Activated naive CD8-positive, alpha-beta T cell treated with anti-CD3 and anti-CD28 coated beads, Interleukin-2, amount 50 U/mL, for 24 hours (primary cell): ENCODE data around the gene TTYH2.
"Not testable (repeated sequence)": the region's sequence is repeated elsewhere in the genome, so short reads cannot be mapped to it uniquely, and the experiment has no call there.

Source experiments
- ATAC-seq: fragments of 150-1000 bp; cut with Tn5 transposase; one replicate; pipeline ENCODE4 v1.10.0; 2021
- DNase-seq: peaks from one replicate; pipeline ENCODE4 v3.0.0; 2021
- H3K27ac Mint-ChIP-seq: one replicate; pipeline ENCODE4 v1.8.0; 2021; ENCODE audit warnings: mild to moderate bottlenecking, mixed read lengths
- H3K27me3 Mint-ChIP-seq: one replicate; pipeline ENCODE4 v1.8.0; 2021; ENCODE audit warnings: mixed read lengths
- H3K36me3 Mint-ChIP-seq: one replicate; pipeline ENCODE4 v1.8.0; 2021; ENCODE audit warnings: low read depth, mixed read lengths
- H3K4me1 Mint-ChIP-seq: one replicate; pipeline ENCODE4 v1.8.0; 2021; ENCODE audit warnings: mixed read lengths
- H3K4me3 Mint-ChIP-seq: one replicate; pipeline ENCODE4 v1.8.0; 2021; ENCODE audit warnings: mild to moderate bottlenecking, moderate library complexity, mixed read lengths
- H3K9me3 Mint-ChIP-seq: one replicate; pipeline ENCODE4 v1.8.0; 2021; ENCODE audit warnings: mixed read lengths

The TTYH2 gene

GRCh38 chr17:74245871-74246270 lies 32.5 kb downstream of the TTYH2 start:
- Mint-ChIP-seq H3K27ac (no peak overlapping the region), H3K36me3 (peaks cover 4% of the 10 kb centered on the region), H3K4me1 (no peaks in the 10 kb centered on the region), H3K27me3 (no peaks in the 10 kb centered on the region), H3K4me3 (no peak overlapping the region), H3K9me3 (no peaks in the 10 kb centered on the region)
- ATAC-seq (no peak), DNase-seq (no peak)

DNA sequence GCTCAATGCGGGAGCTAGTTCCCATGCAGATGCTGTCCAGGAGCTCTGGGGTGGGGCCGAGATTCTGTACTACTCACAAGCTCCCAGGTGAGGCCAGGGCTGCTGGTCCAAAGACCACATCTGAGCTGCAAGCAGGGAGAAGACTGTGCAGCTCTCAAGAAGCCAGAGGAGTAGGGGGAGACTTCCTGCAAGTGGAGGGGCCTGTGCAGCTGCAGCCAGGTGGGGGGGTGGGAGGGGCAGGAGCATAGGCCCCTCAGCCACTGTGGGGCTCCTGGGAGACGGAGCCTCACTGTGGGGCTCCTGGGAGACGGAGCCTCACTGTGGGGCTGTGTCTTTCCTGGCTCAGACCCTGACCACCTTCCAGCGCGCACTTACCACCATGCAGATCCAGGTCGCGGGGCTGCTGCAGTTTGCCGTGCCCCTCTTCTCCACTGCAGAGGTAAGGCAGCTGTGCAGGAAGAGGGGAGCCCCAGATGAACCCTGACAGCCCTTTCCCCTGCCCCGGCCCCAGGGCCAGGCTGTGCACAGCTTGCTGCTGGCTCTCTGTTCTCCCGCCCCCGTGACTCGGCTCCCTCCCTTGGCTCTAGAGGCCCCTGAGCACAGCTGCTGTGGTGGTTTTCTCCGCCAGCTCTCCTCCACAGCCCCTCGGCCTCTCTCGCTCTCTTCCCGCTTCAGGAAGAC lies 36.4 kb downstream of the TTYH2 start:
- H3K36me3 Mint-ChIP-seq = peaks cover 5% of the 10 kb centered on the region
- no peak overlapping the region for H3K27ac Mint-ChIP-seq
- no peak for DNase-seq
- no peak overlapping the region for H3K4me3 Mint-ChIP-seq
- no peak for ATAC-seq
- no peaks in the 10 kb centered on the region for H3K27me3 Mint-ChIP-seq
- H3K9me3 Mint-ChIP-seq = no peaks in the 10 kb centered on the region
- no peaks in the 10 kb centered on the region for H3K4me1 Mint-ChIP-seq

DNA sequence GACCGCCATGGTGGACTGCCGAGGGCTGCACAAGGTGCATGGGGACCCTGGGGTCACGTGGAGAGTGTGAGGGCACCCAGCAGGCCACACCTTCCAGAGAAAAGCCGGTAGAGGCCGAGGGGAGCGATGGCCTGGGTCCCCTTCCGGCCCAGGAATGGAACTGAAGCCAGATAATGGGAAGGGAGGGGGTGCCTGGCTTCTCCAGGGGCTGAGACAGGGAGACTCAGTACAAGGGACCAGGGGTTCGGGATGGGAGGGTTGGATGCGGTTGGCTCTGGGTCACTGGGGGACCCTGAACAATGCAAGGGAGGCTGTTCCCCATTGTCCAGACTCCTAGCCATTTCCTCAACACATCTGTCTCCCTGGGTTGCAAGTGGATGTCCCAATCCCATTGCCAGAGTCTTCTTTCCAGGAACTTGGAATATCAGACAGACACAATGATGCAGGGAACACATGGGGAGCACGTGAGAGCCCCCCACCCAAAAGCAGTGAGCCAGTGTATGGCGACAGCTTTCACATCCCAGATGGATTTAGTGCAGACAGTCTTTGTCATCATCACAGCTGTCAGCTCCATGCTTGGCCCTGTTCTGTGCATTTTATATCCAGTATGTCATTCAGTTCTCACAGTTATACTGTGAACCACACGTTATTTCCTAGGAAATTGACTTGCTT lies 37.1 kb downstream of the TTYH2 start:
- Mint-ChIP-seq H3K36me3 (peaks cover 5% of the 10 kb centered on the region), H3K4me1 (no peaks in the 10 kb centered on the region), H3K9me3 (no peaks in the 10 kb centered on the region), H3K27ac (no peak overlapping the region), H3K27me3 (no peaks in the 10 kb centered on the region), H3K4me3 (no peak overlapping the region)
- DNase-seq = no peak
- no peak for ATAC-seq

- Mint-ChIP-seq H3K4me3 (no peak overlapping the region), H3K4me1 (no peaks in the 10 kb centered on the region), H3K27me3 (no peaks in the 10 kb centered on the region), H3K9me3 (no peaks in the 10 kb centered on the region), H3K27ac (no peak overlapping the region), H3K36me3 (peaks cover 5% of the 10 kb centered on the region)
- DNase-seq (no peak), ATAC-seq (no peak)
Observed at GRCh38 chr17:74251051-74251450, 37.7 kb downstream of the TTYH2 start.

- H3K4me1 Mint-ChIP-seq = no peaks in the 10 kb centered on the region
- no peak overlapping the region for H3K27ac Mint-ChIP-seq
- ATAC-seq (no peak), DNase-seq (no peak)
- H3K27me3 Mint-ChIP-seq = no peaks in the 10 kb centered on the region
- peaks cover 3% of the 10 kb centered on the region for H3K36me3 Mint-ChIP-seq
- H3K4me3 Mint-ChIP-seq = no peak overlapping the region
- H3K9me3 Mint-ChIP-seq = no peaks in the 10 kb centered on the region
Observed at GRCh38 chr17:74251569-74251968, 38.2 kb downstream of the TTYH2 start.

DNA sequence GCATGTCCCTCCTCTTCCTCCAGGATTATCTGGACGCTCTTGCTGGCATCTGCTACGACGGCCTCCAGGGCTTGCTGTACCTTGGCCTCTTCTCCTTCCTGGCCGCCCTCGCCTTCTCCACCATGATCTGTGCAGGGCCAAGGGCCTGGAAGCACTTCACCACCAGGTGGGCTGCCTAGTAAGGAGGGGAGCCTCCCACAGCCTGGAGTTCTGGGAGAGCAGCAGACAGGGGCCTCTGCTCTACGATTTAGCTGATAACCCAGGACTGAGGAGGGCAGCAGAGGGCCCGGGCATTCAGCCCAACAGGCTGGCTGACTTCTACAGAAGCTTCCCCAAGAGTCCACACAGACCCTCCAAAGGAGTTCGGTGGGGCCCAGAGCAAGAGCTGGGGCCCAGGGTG lies 38.8 kb downstream of the TTYH2 start:
- Mint-ChIP-seq H3K9me3 (no peaks in the 10 kb centered on the region), H3K36me3 (peaks cover 2% of the 10 kb centered on the region), H3K27me3 (no peaks in the 10 kb centered on the region), H3K27ac (no peak overlapping the region), H3K4me1 (no peaks in the 10 kb centered on the region), H3K4me3 (no peak overlapping the region)
- DNase-seq (no peak), ATAC-seq (no peak)

DNA sequence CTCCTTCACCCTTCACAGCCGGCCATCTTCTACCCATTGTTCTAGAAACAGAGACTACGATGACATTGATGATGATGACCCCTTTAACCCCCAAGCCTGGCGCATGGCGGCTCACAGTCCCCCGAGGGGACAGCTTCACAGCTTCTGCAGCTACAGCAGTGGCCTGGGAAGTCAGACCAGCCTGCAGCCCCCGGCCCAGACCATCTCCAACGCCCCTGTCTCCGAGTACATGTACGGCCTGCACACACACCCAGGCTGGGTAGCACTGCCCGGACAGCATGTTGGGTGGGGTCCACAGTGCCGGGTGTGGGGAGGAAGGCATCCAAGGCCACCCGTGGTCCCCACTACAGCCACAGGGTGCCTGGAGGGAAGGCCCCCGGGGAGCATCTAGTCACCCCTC lies 39.7 kb downstream of the TTYH2 start:
- DNase-seq = no peak
- peaks cover 2% of the 10 kb centered on the region for H3K36me3 Mint-ChIP-seq
- no peak overlapping the region for H3K27ac Mint-ChIP-seq
- H3K4me1 Mint-ChIP-seq = no peaks in the 10 kb centered on the region
- H3K4me3 Mint-ChIP-seq = no peak overlapping the region
- H3K27me3 Mint-ChIP-seq = no peaks in the 10 kb centered on the region
- ATAC-seq = no peak
- no peaks in the 10 kb centered on the region for H3K9me3 Mint-ChIP-seq

- no peaks in the 10 kb centered on the region for H3K9me3 Mint-ChIP-seq
- no peaks in the 10 kb centered on the region for H3K4me1 Mint-ChIP-seq
- H3K36me3 Mint-ChIP-seq = no peaks in the 10 kb centered on the region
- DNase-seq (no peak), ATAC-seq (no peak)
- H3K27ac Mint-ChIP-seq = no peak overlapping the region
- H3K27me3 Mint-ChIP-seq = no peaks in the 10 kb centered on the region
- no peak overlapping the region for H3K4me3 Mint-ChIP-seq
Observed at GRCh38 chr17:74257311-74257710, 43.9 kb downstream of the TTYH2 start.

DNA sequence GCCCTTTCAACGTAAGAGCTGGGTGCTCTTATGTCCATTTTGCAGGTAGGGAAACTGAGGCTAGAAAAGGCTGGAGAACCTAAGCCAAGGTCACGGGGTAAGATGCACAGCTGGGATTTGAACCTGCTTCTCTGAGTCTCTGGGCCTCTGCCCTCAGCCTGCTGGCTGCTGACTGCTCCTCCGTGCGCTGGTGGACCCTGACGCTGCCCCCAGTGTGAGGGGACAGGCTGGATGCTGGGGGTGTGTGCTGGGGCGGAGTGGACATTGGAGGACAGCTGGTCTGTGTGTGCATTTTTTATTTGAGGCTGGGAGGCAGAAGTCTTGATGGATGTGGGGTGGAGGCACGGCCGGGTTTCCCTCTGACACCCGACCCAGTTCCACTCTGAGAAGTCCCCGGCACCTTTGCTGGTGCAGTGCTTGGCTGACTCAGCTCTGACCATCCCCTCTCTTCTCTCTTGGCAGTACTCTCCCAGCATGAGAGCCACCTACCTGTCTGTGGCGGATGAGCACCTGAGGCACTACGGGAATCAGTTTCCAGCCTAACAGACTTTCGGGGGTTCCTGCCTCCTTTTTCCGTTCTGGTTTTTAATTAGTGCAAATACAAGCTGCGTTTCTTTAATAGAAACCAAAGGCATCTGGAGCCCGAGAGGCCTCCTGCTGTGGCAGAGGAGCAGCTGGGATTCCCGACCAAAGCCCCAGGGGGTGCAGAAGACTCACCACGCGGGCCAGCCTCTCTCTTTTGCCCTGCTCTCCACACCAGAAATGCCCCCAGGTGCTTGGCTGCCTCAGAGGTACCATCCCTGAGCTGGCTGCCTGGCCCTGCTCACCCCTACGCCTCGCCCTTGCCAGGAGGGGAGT lies 46.5 kb downstream of the TTYH2 start:
- Mint-ChIP-seq H3K27ac (no peak overlapping the region), H3K9me3 (no peaks in the 10 kb centered on the region), H3K4me1 (peaks cover 3% of the 10 kb centered on the region), H3K27me3 (no peaks in the 10 kb centered on the region), H3K4me3 (no peak overlapping the region), H3K36me3 (no peaks in the 10 kb centered on the region)
- ATAC-seq (no peak), DNase-seq (no peak)

- Mint-ChIP-seq H3K4me3 (no peak overlapping the region), H3K27me3 (no peaks in the 10 kb centered on the region)
Observed at GRCh38 chr17:74260525-74260850, 47.1 kb downstream of the TTYH2 start.

DNA sequence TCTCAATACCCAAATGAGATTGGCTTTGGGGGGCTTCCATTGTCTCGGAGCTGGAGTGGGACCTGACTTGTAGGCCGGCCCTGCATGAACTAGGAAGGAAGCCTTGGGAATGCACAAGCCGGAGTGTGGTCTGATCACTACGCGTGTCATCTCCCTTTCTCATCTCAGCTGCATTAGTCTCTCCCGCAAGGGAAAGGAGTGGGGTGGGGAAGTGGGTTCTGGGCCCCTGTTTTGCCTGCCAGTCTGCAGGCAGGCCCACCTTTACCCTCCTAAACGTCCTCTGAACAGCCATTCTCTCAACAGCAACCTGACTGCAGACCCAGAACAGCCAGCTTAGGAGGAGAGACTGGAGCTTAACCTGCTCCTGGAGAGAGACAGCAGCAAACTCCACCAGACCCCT lies 49.2 kb downstream of the TTYH2 start:
- no peak overlapping the region for H3K4me3 Mint-ChIP-seq
- H3K36me3 Mint-ChIP-seq = no peaks in the 10 kb centered on the region
- peaks cover 3% of the 10 kb centered on the region for H3K4me1 Mint-ChIP-seq
- ATAC-seq = no peak
- DNase-seq = no peak
- H3K27ac Mint-ChIP-seq = no peak overlapping the region
- peaks cover 4% of the 10 kb centered on the region for H3K9me3 Mint-ChIP-seq
- peaks cover 2% of the 10 kb centered on the region for H3K27me3 Mint-ChIP-seq

More at GRCh38 chr17:74260525-74260850, 47.1 kb downstream of the TTYH2 start:
- Mint-ChIP-seq H3K36me3 (no peaks in the 10 kb centered on the region), H3K27ac (no peak overlapping the region), H3K9me3 (no peaks in the 10 kb centered on the region), H3K4me1 (peaks cover 3% of the 10 kb centered on the region)
- no peak for DNase-seq
- no peak for ATAC-seq

DNA sequence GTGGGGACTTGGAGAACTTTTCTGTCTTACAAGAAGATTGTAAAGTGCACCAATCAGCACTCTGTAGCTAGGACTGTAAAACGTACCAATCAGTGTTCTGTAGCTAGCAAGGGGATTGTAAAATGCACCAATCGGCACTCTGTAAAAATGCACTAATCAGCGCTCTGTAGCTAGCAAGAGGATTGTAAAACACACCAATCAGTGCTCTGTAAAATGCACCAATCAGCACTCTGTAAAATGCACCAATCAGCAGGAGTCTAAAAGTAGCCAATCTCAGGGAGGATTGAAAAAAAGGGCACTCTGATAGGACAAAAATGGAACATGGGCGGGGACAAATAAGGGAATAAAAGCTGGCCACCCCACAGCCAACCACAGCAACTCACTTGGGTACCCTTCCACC lies 53.7 kb downstream of the TTYH2 start:
- DNase-seq, H3K27me3 Mint-ChIP-seq, H3K9me3 Mint-ChIP-seq, H3K27ac Mint-ChIP-seq, H3K4me3 Mint-ChIP-seq, H3K36me3 Mint-ChIP-seq, ATAC-seq, H3K4me1 Mint-ChIP-seq: not testable (repeated sequence)

- ATAC-seq (no peak), DNase-seq (no peak)
- Mint-ChIP-seq H3K27me3 (peaks cover 5% of the 10 kb centered on the region), H3K27ac (no peak overlapping the region), H3K4me3 (no peak overlapping the region), H3K4me1 (peaks cover 8% of the 10 kb centered on the region), H3K36me3 (no peaks in the 10 kb centered on the region), H3K9me3 (peaks cover 4% of the 10 kb centered on the region)
Observed at GRCh38 chr17:74267579-74267978, 54.2 kb downstream of the TTYH2 start.

DNA sequence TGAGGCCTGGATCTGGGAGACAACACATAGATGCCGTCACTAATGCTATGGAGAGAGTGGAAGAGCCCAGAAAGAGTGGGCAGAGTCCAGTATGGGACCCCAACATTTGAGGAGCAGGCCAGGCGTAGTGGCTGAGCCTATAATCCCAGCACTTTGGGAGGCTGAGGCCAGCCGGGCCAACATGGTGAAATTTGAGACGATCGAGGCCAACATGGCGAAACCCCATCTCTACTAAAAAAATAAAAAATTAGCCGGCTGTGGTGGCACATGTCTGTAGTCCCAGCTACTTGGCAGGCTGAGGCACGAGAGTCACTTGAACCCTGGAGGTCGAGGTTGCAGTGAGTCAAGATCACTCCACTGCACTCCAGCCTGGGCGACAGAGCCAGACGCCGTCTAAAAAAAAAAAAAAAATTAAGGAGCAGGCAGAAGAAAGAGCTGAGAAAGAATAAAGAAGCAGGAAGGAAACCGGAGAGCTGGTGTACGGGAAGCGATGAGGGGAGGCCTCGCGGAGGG lies 54.7 kb downstream of the TTYH2 start:
- Mint-ChIP-seq H3K27me3 (peaks cover 5% of the 10 kb centered on the region), H3K27ac (no peak overlapping the region), H3K36me3 (no peaks in the 10 kb centered on the region), H3K4me3 (no peak overlapping the region), H3K4me1 (peaks cover 7% of the 10 kb centered on the region), H3K9me3 (peaks cover 4% of the 10 kb centered on the region)
- no peak for ATAC-seq
- DNase-seq = no peak

GRCh38 chr17:74268558-74268957 lies 55.2 kb downstream of the TTYH2 start:
- H3K9me3 Mint-ChIP-seq = peaks cover 4% of the 10 kb centered on the region
- no peak for DNase-seq
- peaks cover 7% of the 10 kb centered on the region for H3K27me3 Mint-ChIP-seq
- ATAC-seq = no peak
- H3K36me3 Mint-ChIP-seq = no peaks in the 10 kb centered on the region
- no peak overlapping the region for H3K27ac Mint-ChIP-seq
- peaks cover 9% of the 10 kb centered on the region for H3K4me1 Mint-ChIP-seq
- H3K4me3 Mint-ChIP-seq = no peak overlapping the region
